ENCODE results near the gene CDIPT.

The CDIPT gene

DNA sequence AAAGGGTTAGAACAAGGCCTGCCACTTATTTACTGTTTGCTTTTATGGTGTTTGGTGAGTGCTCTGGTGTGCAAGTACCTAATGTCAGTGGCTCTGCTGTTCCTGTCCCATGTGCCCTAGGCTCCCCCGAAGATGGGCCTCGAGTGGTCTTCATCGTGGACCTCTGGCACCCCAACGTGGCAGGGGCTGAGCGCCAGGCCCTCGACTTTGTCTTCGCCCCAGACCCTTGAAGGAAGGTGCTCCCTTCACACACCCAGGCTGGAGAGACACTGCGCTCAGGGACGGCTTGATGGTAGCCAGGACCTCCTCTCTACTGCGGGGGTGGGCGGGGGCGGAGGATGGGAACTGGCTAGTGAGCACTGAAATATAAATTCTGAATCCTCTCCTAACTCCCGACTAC is 42.6 kb upstream of the CDIPT start:
- Histone ChIP-seq H3K4me3 (ENCODE audit: low read depth in 1 of 5, low read length in 5 of 5) (no peak overlapping the region), H3K4me1 (ENCODE audit: control insufficient read depth in 5 of 5, insufficient read depth in 5 of 5, low read length in 5 of 5) (peaks cover 0 to 3% (median 2%) of the 10 kb centered on the region in 5 donors), H3K9ac (ENCODE audit: low read length in 5 of 5) (no peak overlapping the region), H3K27ac (ENCODE audit: low read depth, low read length) (no peak overlapping the region), H3K9me3 (ENCODE audit: control insufficient read depth in 5 of 5, low read length in 5 of 5) (no peaks in the 10 kb centered on the region), H3K36me3 (ENCODE audit: control insufficient read depth in 5 of 5, insufficient read depth in 5 of 5, low read length in 5 of 5) (peaks cover 0 to 11% (median 5%) of the 10 kb centered on the region in 5 donors), H3K27me3 (ENCODE audit: control insufficient read depth in 5 of 5, insufficient read depth in 4 of 5, low read length in 5 of 5) (peaks cover 0 to 4% (median 2%) of the 10 kb centered on the region in 5 donors)

DNA sequence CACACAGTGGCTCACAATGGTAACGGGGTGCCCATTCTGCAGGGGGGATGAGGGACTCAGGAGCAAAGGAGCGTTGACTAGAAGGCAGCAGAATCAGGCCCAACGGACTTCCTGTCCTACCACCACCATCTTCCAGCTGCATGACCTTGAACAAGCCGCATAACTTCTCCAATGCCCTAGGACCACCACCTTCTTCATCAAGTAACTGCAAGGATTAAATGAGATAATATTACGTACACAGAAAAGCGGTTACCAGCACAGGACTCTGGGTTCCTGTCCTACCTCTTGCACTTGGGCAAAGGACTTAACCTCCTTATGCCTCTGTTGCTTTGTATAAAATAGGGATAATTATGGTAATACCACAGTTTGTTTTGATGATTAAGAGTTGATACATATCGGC is 41.9 kb upstream of the CDIPT start:
- no peak overlapping the region for H3K4me3 ChIP-seq (ENCODE audit: low read depth in 1 of 5, low read length in 5 of 5)
- no peaks in the 10 kb centered on the region for H3K9me3 ChIP-seq (ENCODE audit: control insufficient read depth in 5 of 5, low read length in 5 of 5)
- no peak overlapping the region for H3K27ac ChIP-seq (ENCODE audit: low read depth, low read length)
- H3K27me3 ChIP-seq (ENCODE audit: control insufficient read depth in 5 of 5, insufficient read depth in 4 of 5, low read length in 5 of 5) = peaks cover 0 to 4% (median 2%) of the 10 kb centered on the region in 5 donors
- H3K36me3 ChIP-seq (ENCODE audit: control insufficient read depth in 5 of 5, insufficient read depth in 5 of 5, low read length in 5 of 5) = peaks cover 0 to 11% (median 5%) of the 10 kb centered on the region in 5 donors
- H3K4me1 ChIP-seq (ENCODE audit: control insufficient read depth in 5 of 5, insufficient read depth in 5 of 5, low read length in 5 of 5) = peaks cover 0 to 7% (median 6%) of the 10 kb centered on the region in 5 donors
- no peak overlapping the region for H3K9ac ChIP-seq (ENCODE audit: low read length in 5 of 5)

DNA sequence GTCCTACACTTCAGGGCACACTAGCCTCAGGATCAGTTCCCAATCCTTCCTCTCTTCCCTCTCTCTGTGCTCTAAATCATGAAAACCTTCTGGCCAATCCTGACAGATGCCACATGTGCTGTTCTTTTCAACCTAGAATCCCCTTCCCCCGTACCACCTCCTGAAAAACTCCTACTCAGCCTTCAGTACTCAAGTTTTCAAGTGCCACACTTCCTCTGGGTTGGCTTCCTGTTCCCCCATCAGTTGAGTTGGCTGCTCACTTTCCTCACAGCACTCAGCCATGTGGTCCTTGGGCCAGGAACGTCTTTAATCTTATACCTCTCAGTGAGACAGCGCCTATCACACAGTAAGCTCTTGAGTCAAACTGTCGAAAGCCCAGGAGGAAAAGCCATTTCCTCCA is 40.6 kb upstream of the CDIPT start:
- Histone ChIP-seq H3K9ac (ENCODE audit: low read length in 5 of 5) (no peak overlapping the region), H3K4me1 (ENCODE audit: control insufficient read depth in 5 of 5, insufficient read depth in 5 of 5, low read length in 5 of 5) (peaks cover 0 to 17% (median 11%) of the 10 kb centered on the region in 5 donors), H3K9me3 (ENCODE audit: control insufficient read depth in 5 of 5, low read length in 5 of 5) (no peaks in the 10 kb centered on the region), H3K27ac (ENCODE audit: low read depth, low read length) (no peak overlapping the region), H3K4me3 (ENCODE audit: low read depth in 1 of 5, low read length in 5 of 5) (no peak overlapping the region), H3K36me3 (ENCODE audit: control insufficient read depth in 5 of 5, insufficient read depth in 5 of 5, low read length in 5 of 5) (peaks cover 0 to 9% (median 4%) of the 10 kb centered on the region in 5 donors), H3K27me3 (ENCODE audit: control insufficient read depth in 5 of 5, insufficient read depth in 4 of 5, low read length in 5 of 5) (peaks cover 0 to 8% (median 6%) of the 10 kb centered on the region in 5 donors)

DNA sequence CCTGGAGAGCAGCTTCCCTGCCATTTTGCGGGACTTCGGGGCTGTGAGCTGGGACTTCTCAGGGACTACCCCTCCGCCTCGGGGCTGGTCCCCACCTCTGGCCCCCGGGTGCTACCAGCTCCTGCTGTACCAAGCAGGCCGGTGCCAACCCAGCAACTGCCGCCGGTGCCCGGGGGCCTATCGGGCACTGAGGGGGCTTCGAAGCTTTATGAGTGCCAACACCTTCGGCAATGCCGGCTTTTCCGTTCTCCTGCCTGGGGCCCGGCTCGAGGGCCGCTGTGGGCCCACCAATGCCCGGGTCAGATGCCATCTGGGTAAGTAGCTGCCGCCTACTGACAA is 38.5 kb upstream of the CDIPT start:
- Histone ChIP-seq H3K9ac (ENCODE audit: low read length in 5 of 5) (no peak overlapping the region), H3K27me3 (ENCODE audit: control insufficient read depth in 5 of 5, insufficient read depth in 4 of 5, low read length in 5 of 5) (peaks cover 8 to 24% (median 18%) of the 10 kb centered on the region in 5 donors), H3K27ac (ENCODE audit: low read depth, low read length) (no peak overlapping the region), H3K36me3 (ENCODE audit: control insufficient read depth in 5 of 5, insufficient read depth in 5 of 5, low read length in 5 of 5) (peaks cover 0 to 3% (median 3%) of the 10 kb centered on the region in 5 donors), H3K9me3 (ENCODE audit: control insufficient read depth in 5 of 5, low read length in 5 of 5) (no peaks in the 10 kb centered on the region), H3K4me1 (ENCODE audit: control insufficient read depth in 5 of 5, insufficient read depth in 5 of 5, low read length in 5 of 5) (peaks cover 0 to 17% (median 11%) of the 10 kb centered on the region in 5 donors), H3K4me3 (ENCODE audit: low read depth in 1 of 5, low read length in 5 of 5) (no peak overlapping the region)

DNA sequence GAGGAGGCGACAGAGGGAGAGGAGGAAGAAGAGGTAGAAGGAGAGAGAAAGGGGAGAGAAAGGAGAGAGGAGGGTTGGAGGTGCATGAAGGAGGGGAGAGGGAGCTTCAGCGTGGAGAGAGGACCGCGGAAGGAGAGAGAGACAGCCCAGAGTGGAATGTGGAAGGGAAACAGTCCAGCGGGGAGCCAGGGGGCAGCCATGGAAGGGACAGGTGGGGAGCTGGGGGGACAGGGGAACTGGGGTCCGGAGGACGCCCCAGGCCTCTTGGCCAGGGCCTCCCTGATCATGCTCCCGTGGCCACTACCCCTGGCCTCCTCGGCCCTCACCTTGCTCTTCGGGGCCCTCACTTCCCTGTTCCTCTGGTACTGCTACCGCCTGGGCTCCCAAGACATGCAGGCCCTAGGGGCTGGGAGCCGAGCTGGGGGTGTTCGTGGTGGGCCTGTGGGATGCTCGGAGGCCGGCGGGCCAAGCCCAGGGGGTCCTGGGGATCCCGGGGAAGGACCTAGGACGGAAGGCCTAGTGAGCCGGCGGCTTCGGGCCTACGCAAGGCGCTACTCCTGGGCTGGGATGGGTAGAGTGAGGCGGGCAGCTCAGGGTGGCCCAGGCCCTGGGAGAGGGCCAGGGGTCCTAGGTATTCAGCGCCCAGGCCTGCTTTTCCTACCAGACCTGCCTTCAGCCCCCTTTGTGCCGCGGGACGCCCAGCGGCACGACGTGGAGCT is 38.0 kb upstream of the CDIPT start:
- no peaks in the 10 kb centered on the region for H3K9me3 ChIP-seq (ENCODE audit: control insufficient read depth in 5 of 5, low read length in 5 of 5)
- H3K4me3 ChIP-seq (ENCODE audit: low read depth in 1 of 5, low read length in 5 of 5) = peak overlapping the region in 4 of 5 donors; percentile 50 to 62 (median 56)
- H3K4me1 ChIP-seq (ENCODE audit: control insufficient read depth in 5 of 5, insufficient read depth in 5 of 5, low read length in 5 of 5) = peaks cover 0 to 17% (median 11%) of the 10 kb centered on the region in 5 donors
- H3K9ac ChIP-seq (ENCODE audit: low read length in 5 of 5) = no peak overlapping the region
- H3K36me3 ChIP-seq (ENCODE audit: control insufficient read depth in 5 of 5, insufficient read depth in 5 of 5, low read length in 5 of 5) = no peaks in the 10 kb centered on the region
- no peak overlapping the region for H3K27ac ChIP-seq (ENCODE audit: low read depth, low read length)
- H3K27me3 ChIP-seq (ENCODE audit: control insufficient read depth in 5 of 5, insufficient read depth in 4 of 5, low read length in 5 of 5) = peaks cover 8 to 25% (median 19%) of the 10 kb centered on the region in 5 donors

DNA sequence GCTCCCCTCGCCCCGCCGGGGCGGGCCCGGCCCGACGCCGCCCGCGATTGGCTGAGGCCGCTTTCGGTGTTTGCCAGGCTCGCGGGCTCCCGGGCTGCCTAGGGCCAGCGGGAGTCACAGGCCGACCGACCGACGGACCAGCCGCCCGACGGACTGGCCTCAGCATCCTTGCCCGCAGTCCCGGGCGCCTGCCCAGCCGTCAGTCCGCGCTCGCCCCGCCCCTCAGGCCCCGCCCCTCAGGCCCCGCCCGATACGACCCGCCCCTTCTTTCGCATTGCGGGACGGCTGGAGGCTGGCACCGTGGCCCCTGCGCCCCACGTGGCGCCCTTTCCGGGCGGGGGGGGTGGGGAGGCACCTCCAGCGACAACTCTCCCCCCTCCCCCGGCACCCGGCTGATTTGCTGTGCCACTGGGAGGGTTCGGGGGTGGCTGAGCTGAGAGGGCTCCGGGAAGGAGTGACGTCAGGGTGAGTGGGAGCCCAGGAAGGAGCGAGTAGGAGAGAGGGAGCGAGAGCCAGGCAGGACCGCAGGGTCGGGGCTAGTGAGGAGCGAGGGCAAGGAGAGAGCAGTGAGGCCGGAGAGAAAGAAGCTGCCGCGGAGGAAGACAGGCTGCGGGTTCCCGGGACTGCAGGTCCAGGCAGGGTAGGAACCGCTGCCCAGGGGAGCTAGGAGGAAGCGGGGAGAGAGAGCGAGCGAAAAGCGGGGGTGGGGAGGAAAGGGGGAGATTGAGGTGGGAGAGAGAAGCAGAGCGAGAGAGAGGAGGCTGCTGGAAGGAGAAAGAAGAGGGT is 37.3 kb upstream of the CDIPT start, which contains the start of gene ASPHD1:
Gene ASPHD1 (plus strand): TSS at position 387 of the 786 bp plus-strand sequence. CDS start 484 bp downstream, outside the sequence.
- Histone ChIP-seq H3K4me1 (ENCODE audit: control insufficient read depth in 5 of 5, insufficient read depth in 5 of 5, low read length in 5 of 5) (peaks cover 0 to 17% (median 11%) of the 10 kb centered on the region in 5 donors), H3K27me3 (ENCODE audit: control insufficient read depth in 5 of 5, insufficient read depth in 4 of 5, low read length in 5 of 5) (peaks cover 8 to 25% (median 19%) of the 10 kb centered on the region in 5 donors), H3K9ac (ENCODE audit: low read length in 5 of 5) (no peak within 1 kb of the TSS), H3K27ac (ENCODE audit: low read depth, low read length) (no peak within 1 kb of the TSS), H3K36me3 (ENCODE audit: control insufficient read depth in 5 of 5, insufficient read depth in 5 of 5, low read length in 5 of 5) (no peaks in the 10 kb centered on the region), H3K4me3 (ENCODE audit: low read depth in 1 of 5, low read length in 5 of 5) (peak within 1 kb of the TSS; percentile 50 to 62 (median 56)), H3K9me3 (ENCODE audit: control insufficient read depth in 5 of 5, low read length in 5 of 5) (no peaks in the 10 kb centered on the region)

DNA sequence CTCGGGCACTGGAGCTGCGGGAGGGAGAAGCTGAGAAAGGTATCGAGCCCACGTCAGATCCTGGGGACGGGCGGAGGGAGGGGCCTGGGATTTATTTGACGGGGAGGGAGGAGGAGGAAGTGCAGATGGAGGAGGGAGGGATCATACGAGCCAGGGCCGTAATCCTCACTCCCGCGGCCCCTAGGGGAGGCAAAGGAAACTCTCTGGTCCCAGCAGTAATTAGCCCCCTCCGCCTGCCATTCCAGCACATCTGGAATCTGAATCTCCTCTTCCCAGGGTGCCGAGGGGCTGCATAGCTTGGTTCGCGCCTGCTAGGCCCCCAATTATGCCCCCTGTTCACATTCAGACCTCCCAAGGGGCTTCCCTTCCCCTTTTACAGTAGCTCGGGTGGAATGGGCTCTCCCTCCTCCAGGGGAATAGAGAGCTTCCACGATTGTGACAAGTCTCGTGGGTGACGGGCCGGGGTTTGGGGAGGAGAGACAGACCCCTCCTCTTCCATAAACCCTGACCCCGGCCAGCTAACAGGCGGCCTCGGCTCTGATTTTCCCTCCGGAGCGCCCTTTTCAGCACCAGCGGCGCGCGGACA is 36.6 kb upstream of the CDIPT start, which contains the start of gene SEZ6L2:
Gene SEZ6L2 (minus strand): TSS at position 35 of the 586 bp plus-strand sequence. CDS start 531 bp downstream, outside the sequence.
- peaks cover 0 to 17% (median 11%) of the 10 kb centered on the region in 5 donors for H3K4me1 ChIP-seq (ENCODE audit: control insufficient read depth in 5 of 5, insufficient read depth in 5 of 5, low read length in 5 of 5)
- no peak within 1 kb of the TSS for H3K27ac ChIP-seq (ENCODE audit: low read depth, low read length)
- H3K36me3 ChIP-seq (ENCODE audit: control insufficient read depth in 5 of 5, insufficient read depth in 5 of 5, low read length in 5 of 5) = no peaks in the 10 kb centered on the region
- peaks cover 8 to 25% (median 19%) of the 10 kb centered on the region in 5 donors for H3K27me3 ChIP-seq (ENCODE audit: control insufficient read depth in 5 of 5, insufficient read depth in 4 of 5, low read length in 5 of 5)
- H3K4me3 ChIP-seq (ENCODE audit: low read depth in 1 of 5, low read length in 5 of 5) = peak within 1 kb of the TSS; percentile 50 to 62 (median 56)
- H3K9ac ChIP-seq (ENCODE audit: low read length in 5 of 5) = no peak within 1 kb of the TSS
- no peaks in the 10 kb centered on the region for H3K9me3 ChIP-seq (ENCODE audit: control insufficient read depth in 5 of 5, low read length in 5 of 5)

DNA sequence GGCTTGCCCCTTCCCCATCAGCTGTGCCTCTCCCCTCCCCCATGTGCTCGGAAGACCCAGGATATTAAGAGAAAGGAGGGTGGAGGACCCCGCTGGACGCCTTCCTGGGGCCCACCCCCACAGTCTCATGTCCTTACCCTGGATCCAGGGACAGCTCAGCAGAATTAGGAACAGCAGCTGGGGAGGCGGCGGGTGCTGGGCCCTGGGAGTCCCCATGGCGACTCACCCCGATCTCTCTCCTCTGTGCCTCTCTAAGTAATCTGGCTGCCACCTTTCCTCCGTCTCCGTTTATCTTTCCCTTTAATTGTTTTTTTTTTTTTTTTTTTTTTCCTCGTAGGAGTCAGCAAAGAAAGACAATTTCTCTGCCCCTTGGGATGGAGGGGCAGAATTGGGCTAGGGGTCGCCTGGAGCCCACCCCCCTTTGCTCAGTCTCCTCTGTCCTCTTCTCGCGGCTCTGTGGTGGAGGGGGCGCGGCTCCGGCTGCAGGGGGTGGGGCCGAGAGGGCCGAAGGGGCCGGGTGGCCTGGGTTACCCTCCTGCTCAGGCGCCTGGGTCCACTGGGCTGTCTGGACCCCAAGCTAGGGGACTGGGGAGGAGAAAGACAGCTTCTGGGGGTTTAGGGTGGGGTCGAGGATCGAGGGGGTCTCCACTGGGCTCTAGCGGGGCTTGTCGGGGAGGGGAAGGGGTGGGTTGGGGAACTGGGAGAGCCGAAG is 35.9 kb upstream of the CDIPT start:
- Histone ChIP-seq H3K9me3 (ENCODE audit: control insufficient read depth in 5 of 5, low read length in 5 of 5) (no peaks in the 10 kb centered on the region), H3K4me3 (ENCODE audit: low read depth in 1 of 5, low read length in 5 of 5) (peak overlapping the region in 1 of 5 donors; percentile 62), H3K9ac (ENCODE audit: low read length in 5 of 5) (no peak overlapping the region), H3K36me3 (ENCODE audit: control insufficient read depth in 5 of 5, insufficient read depth in 5 of 5, low read length in 5 of 5) (no peaks in the 10 kb centered on the region), H3K4me1 (ENCODE audit: control insufficient read depth in 5 of 5, insufficient read depth in 5 of 5, low read length in 5 of 5) (peaks cover 0 to 17% (median 11%) of the 10 kb centered on the region in 5 donors), H3K27me3 (ENCODE audit: control insufficient read depth in 5 of 5, insufficient read depth in 4 of 5, low read length in 5 of 5) (peaks cover 8 to 25% (median 19%) of the 10 kb centered on the region in 5 donors), H3K27ac (ENCODE audit: low read depth, low read length) (no peak overlapping the region)

DNA sequence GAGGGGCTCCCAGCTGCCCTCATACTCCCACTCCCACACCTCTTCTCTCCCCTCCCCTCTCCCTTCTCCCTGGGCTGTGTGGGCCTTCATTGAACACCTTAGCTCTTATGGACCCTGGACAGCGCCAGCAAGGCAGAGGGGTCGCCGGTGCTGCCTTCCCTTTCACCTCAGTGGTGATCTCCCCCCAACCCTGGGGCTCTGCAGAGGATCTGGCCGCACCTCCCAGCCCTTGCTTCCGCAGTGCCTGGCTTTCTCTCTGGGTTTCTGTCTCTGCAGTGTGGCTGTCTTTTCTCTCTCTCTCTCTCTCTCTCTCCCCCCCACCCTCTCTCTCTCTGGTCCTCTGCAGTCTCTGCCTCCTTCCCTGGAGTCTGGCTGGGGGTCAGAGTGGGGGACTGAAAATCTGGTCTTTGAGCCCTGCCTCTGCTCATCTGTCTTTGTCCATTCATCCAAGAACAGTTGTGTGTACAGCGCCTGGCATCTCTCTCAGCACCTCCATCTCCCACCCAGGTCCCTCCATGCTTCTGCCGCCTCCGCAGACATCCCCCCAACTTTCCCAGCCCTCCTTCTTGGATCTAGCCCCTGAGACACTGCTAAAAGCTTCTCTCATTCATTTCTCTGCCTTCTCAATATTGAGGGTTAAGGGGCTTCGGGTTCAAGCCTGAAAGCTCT is 35.2 kb upstream of the CDIPT start:
- H3K4me3 ChIP-seq (ENCODE audit: low read depth in 1 of 5, low read length in 5 of 5) = no peak overlapping the region
- H3K27me3 ChIP-seq (ENCODE audit: control insufficient read depth in 5 of 5, insufficient read depth in 4 of 5, low read length in 5 of 5) = peaks cover 8 to 25% (median 19%) of the 10 kb centered on the region in 5 donors
- H3K9me3 ChIP-seq (ENCODE audit: control insufficient read depth in 5 of 5, low read length in 5 of 5) = no peaks in the 10 kb centered on the region
- H3K36me3 ChIP-seq (ENCODE audit: control insufficient read depth in 5 of 5, insufficient read depth in 5 of 5, low read length in 5 of 5) = no peaks in the 10 kb centered on the region
- no peak overlapping the region for H3K27ac ChIP-seq (ENCODE audit: low read depth, low read length)
- peaks cover 0 to 17% (median 11%) of the 10 kb centered on the region in 5 donors for H3K4me1 ChIP-seq (ENCODE audit: control insufficient read depth in 5 of 5, insufficient read depth in 5 of 5, low read length in 5 of 5)
- no peak overlapping the region for H3K9ac ChIP-seq (ENCODE audit: low read length in 5 of 5)

Measured in subcutaneous abdominal adipose tissue (tissue), 5 donors.